Measurements from ENCODE around the gene LSM2.

Gene LSM2

GRCh38 chr6:31776989-31777666, 29.6 kb downstream of the LSM2 start, which contains the start of gene VWA7:
VWA7 (minus strand) TSS chr6:31777328; CDS start chr6:31776779, 549 bp downstream.
- peak; percentile 75 for DNase-seq (ENCODE audit: low read depth)

- no peak for DNase-seq (ENCODE audit: low read depth)
Observed at GRCh38 chr6:31776485-31776988, 30.2 kb downstream of the LSM2 start.

- DNase-seq (ENCODE audit: low read depth) = no peak
Observed at GRCh38 chr6:31775633-31776484, 30.9 kb downstream of the LSM2 start.

GRCh38 chr6:31775184-31775583, 31.6 kb downstream of the LSM2 start:
- DNase-seq (ENCODE audit: low read depth) = no peak

- no peak for DNase-seq (ENCODE audit: low read depth)
Observed at GRCh38 chr6:31771992-31772358, 34.8 kb downstream of the LSM2 start.

GRCh38 chr6:31770860-31771259, 35.9 kb downstream of the LSM2 start:
- no peak for DNase-seq (ENCODE audit: low read depth)

- peak; percentile 81 for DNase-seq (ENCODE audit: low read depth)
Observed at GRCh38 chr6:31769684-31770371, 36.9 kb downstream of the LSM2 start.

- DNase-seq (ENCODE audit: low read depth) = no peak
Observed at GRCh38 chr6:31768363-31769257, 38.2 kb downstream of the LSM2 start.

GRCh38 chr6:31767096-31767645, 39.6 kb downstream of the LSM2 start:
- DNase-seq (ENCODE audit: low read depth) = no peak

- no peak for DNase-seq (ENCODE audit: low read depth)
Observed at GRCh38 chr6:31765910-31766794, 40.6 kb downstream of the LSM2 start.

GRCh38 chr6:31765559-31765909, 41.2 kb downstream of the LSM2 start:
- DNase-seq (ENCODE audit: low read depth) = no peak

- no peak for DNase-seq (ENCODE audit: low read depth)
Observed at GRCh38 chr6:31764198-31764597, 42.6 kb downstream of the LSM2 start.

GRCh38 chr6:31763619-31763940, 43.2 kb downstream of the LSM2 start:
- DNase-seq (ENCODE audit: low read depth) = no peak

GRCh38 chr6:31762878-31763618, 43.7 kb downstream of the LSM2 start:
- no peak for DNase-seq (ENCODE audit: low read depth)

- no peak for DNase-seq (ENCODE audit: low read depth)
Observed at GRCh38 chr6:31762356-31762755, 44.4 kb downstream of the LSM2 start, which contains the start of gene SAPCD1. SAPCD1 (plus strand) TSS chr6:31762656; CDS start chr6:31763055, 399 bp downstream.

- DNase-seq (ENCODE audit: low read depth) = no peak
Observed at GRCh38 chr6:31761343-31761742, 45.4 kb downstream of the LSM2 start.

GRCh38 chr6:31760790-31761189, 46.0 kb downstream of the LSM2 start:
- DNase-seq (ENCODE audit: low read depth) = no peak

- no peak for DNase-seq (ENCODE audit: low read depth)
Observed at GRCh38 chr6:31758281-31758680, 48.5 kb downstream of the LSM2 start.

GRCh38 chr6:31752739-31753319, 53.9 kb downstream of the LSM2 start:
- DNase-seq (ENCODE audit: low read depth) = no peak
